HepG2 (cell line): Measurements from ENCODE around the gene BCDIN3D. TPM values are rescaled to one million over a fixed set of nuclear protein-coding genes. Genes with fewer than 3 reads are reported as not detected.

ENCODE experiments used
- ATF6 ChIP-seq: sonication (generic); formaldehyde crosslinking; conservative IDR thresholded peaks from 2 replicates; pipeline ENCODE4 v1.4.0; 2020; ENCODE audit warnings: missing genetic modification reagents
- CHCHD3 ChIP-seq: sonication (generic); formaldehyde crosslinking; IDR thresholded peaks from 2 replicates; pipeline ENCODE4 v1.8.0; 2022; ENCODE audit warnings: mild to moderate bottlenecking, missing genetic modification reagents, moderate library complexity
- DMTF1 ChIP-seq: sonication (generic); formaldehyde crosslinking; IDR thresholded peaks from 2 replicates; pipeline ENCODE4 v1.4.0; 2020; ENCODE audit warnings: mild to moderate bottlenecking, missing genetic modification reagents
- HINFP ChIP-seq: sonication (generic); formaldehyde crosslinking; IDR thresholded peaks from 2 replicates; pipeline ENCODE4 v1.4.0; 2020; ENCODE audit warnings: low read depth, mild to moderate bottlenecking, missing genetic modification reagents
- RERE ChIP-seq: IDR thresholded peaks from 2 replicates; pipeline ENCODE4 v1.6.1; 2016; ENCODE audit warnings: low read depth, missing genetic modification reagents, missing compliant biosample characterization
- TRIM24 ChIP-seq: sonication (generic); formaldehyde crosslinking; IDR thresholded peaks from 2 replicates; pipeline ENCODE4 v1.8.0; 2022; ENCODE audit warnings: mild to moderate bottlenecking, missing genetic modification reagents
- XRCC5 ChIP-seq: fragments of 200-400 bp; formaldehyde crosslinking; optimal IDR thresholded peaks from 2 replicates; pipeline ENCODE3; 2017; ENCODE audit warnings: mild to moderate bottlenecking, low read length
- ZNF18 ChIP-seq: sonication (generic); formaldehyde crosslinking; IDR thresholded peaks from 2 replicates; pipeline ENCODE4 v1.8.0; 2022; ENCODE audit warnings: mild to moderate bottlenecking, missing genetic modification reagents; ENCODE audit not compliant: insufficient replicate concordance
- ZNF234 ChIP-seq: sonication (generic); formaldehyde crosslinking; conservative IDR thresholded peaks from 2 replicates; pipeline ENCODE4 v1.5.1; 2020; ENCODE audit warnings: mild to moderate bottlenecking, missing genetic modification reagents
- ZNF274 ChIP-seq: sonication (generic); formaldehyde crosslinking; IDR thresholded peaks from 2 replicates; pipeline ENCODE4 v1.5.1; 2020; ENCODE audit warnings: mild to moderate bottlenecking, missing genetic modification reagents
- ZNF276 ChIP-seq: sonication (generic); formaldehyde crosslinking; IDR thresholded peaks from 2 replicates; pipeline ENCODE4 v1.4.0; 2020; ENCODE audit warnings: mild to moderate bottlenecking, low read depth, missing genetic modification reagents
- polyA plus RNA-seq, 8 experiments: library from polyadenylated mRNA; depleted of rRNA in 3 of 8; stranded (reverse) in 7 of 8; unstranded in 1 of 8; fragments of >200 nt; fragmentation: Illumina TruSeq in 4 of 8; extraction: Trizol in 4 of 8; gene quantifications; 2 replicates each; pipeline versions ENCODE4 v1.2.1 to v1.2.3, GENCODE V29; 2011 to 2016; ENCODE audit warnings: low read depth in 4 of 8, missing spikeins in 1 of 8, mixed read lengths in 1 of 8; ENCODE audit not compliant: insufficient read depth in 1 of 8
- total RNA-seq, 5 experiments: library from RNA; depleted of rRNA; stranded (reverse); fragments of >200 nt; fragmentation: Illumina TruSeq; extraction: Trizol; gene quantifications; 2 replicates each; pipeline ENCODE4 v1.2.3, GENCODE V29; 2016; ENCODE audit warnings: low read depth in 1 of 5

The BCDIN3D gene
- total and polyA plus RNA-seq, 2 of the 13 experiments (the other 11 are each of a cell fraction or from before 2014, with no cell fraction given): 2.2 to 2.5 TPM

GRCh38 chr12:49824416-49824815 lies 18.5 kb downstream of the BCDIN3D start (continued):
- TF ChIP-seq RERE (no peak), TRIM24 (CRISPR knock-in tag) (no peak), ZNF18 (no peak), XRCC5 (no peak), HINFP (CRISPR knock-in tag) (no peak), ZNF234 (CRISPR knock-in tag) (no peak), ZNF274 (CRISPR knock-in tag) (no peak), CHCHD3 (CRISPR knock-in tag) (no peak), DMTF1 (no peak), ATF6 (no peak), ZNF276 (CRISPR knock-in tag) (no peak)
